ENCODE data around the gene FSIP1. TPM values are rescaled to one million over a fixed set of nuclear protein-coding genes. Genes with fewer than 3 reads are reported as not detected.
A peak's percentile ranks its signal among the peaks of the same experiment; 100 is the strongest.

Gene FSIP1
- polyA plus RNA-seq, 1 experiment = 0.43 TPM

- Histone ChIP-seq H3K4me3 (ENCODE audit: low read depth, low read length) (no peak overlapping the region), H3K27ac (ENCODE audit: low read depth, low read length) (no peak overlapping the region), H3K27me3 (ENCODE audit: control insufficient read depth, insufficient read depth, low read length) (no peaks in the 10 kb centered on the region), H3K9me3 (ENCODE audit: control insufficient read depth, insufficient read depth, low read length) (no peaks in the 10 kb centered on the region)
- ChIA-PET CTCF (interaction anchor here (0.7 to 1.2 kb wide), 4 partner anchors 89 to 252 kb away, joined by 4 to 5 read pairs (median 4); partner anchors contain the start of gene SRP14), POLR2A (no interaction called here)
- no peak for DNase-seq (ENCODE audit: low read depth, low spot score)
- TF ChIP-seq CTCF (IDR thresholded peaks at IDR 0.05; ENCODE audit: low read depth, low read length) = no peak
Observed at GRCh38 chr15:39785841-39786240, 3.2 kb upstream of the FSIP1 start.

GRCh38 chr15:39785139-39785538 is 2.5 kb upstream of the FSIP1 start:
- no peak overlapping the region for H3K27ac ChIP-seq (ENCODE audit: low read depth, low read length)
- no peak overlapping the region for H3K4me3 ChIP-seq (ENCODE audit: low read depth, low read length)
- no peak for TF ChIP-seq CTCF (IDR thresholded peaks at IDR 0.05; ENCODE audit: low read depth, low read length)
- DNase-seq (ENCODE audit: low read depth, low spot score) = no peak
- POLR2A ChIA-PET = no interaction called here
- no peaks in the 10 kb centered on the region for H3K9me3 ChIP-seq (ENCODE audit: control insufficient read depth, insufficient read depth, low read length)
- H3K27me3 ChIP-seq (ENCODE audit: control insufficient read depth, insufficient read depth, low read length) = no peaks in the 10 kb centered on the region
- CTCF ChIA-PET = interaction anchor here (1.0 to 1.2 kb wide), 3 partner anchors 90 to 253 kb away, joined by 4 to 5 read pairs (median 5); partner anchors contain the start of gene SRP14

- peak overlapping the region; percentile 22 for H3K4me3 ChIP-seq (ENCODE audit: low read depth, low read length)
- CTCF ChIA-PET = interaction anchor here (0.8 to 1.2 kb wide), 3 partner anchors 91 to 254 kb away, joined by 3 to 5 read pairs (median 4); partner anchors contain the start of gene SRP14
- H3K27ac ChIP-seq (ENCODE audit: low read depth, low read length) = no peak overlapping the region
- POLR2A ChIA-PET = no interaction called here
- H3K27me3 ChIP-seq (ENCODE audit: control insufficient read depth, insufficient read depth, low read length) = no peaks in the 10 kb centered on the region
- no peak for TF ChIP-seq CTCF (IDR thresholded peaks at IDR 0.05; ENCODE audit: low read depth, low read length)
- DNase-seq (ENCODE audit: low read depth, low spot score) = no peak
- no peaks in the 10 kb centered on the region for H3K9me3 ChIP-seq (ENCODE audit: control insufficient read depth, insufficient read depth, low read length)
Observed at GRCh38 chr15:39784638-39785037, 2.0 kb upstream of the FSIP1 start.

- H3K27me3 ChIP-seq (ENCODE audit: control insufficient read depth, insufficient read depth, low read length) = no peaks in the 10 kb centered on the region
- TF ChIP-seq CTCF (IDR thresholded peaks at IDR 0.05; ENCODE audit: low read depth, low read length) = no peak
- DNase-seq (ENCODE audit: low read depth, low spot score) = no peak
- H3K9me3 ChIP-seq (ENCODE audit: control insufficient read depth, insufficient read depth, low read length) = no peaks in the 10 kb centered on the region
- peak overlapping the region; percentile 40 for H3K27ac ChIP-seq (ENCODE audit: low read depth, low read length)
- ChIA-PET POLR2A (no interaction called here), CTCF (interaction anchor here (0.8 to 0.9 kb wide), 2 partner anchors 91 to 219 kb away, joined by 3 to 4 read pairs; no protein-coding TSS in a partner anchor)
- peak overlapping the region; percentile 93 for H3K4me3 ChIP-seq (ENCODE audit: low read depth, low read length)
Observed at GRCh38 chr15:39784125-39784524, 1.5 kb upstream of the FSIP1 start.

GRCh38 chr15:39783244-39783820 is 691 bp upstream of the FSIP1 start:
- no peak for TF ChIP-seq CTCF (IDR thresholded peaks at IDR 0.05; ENCODE audit: low read depth, low read length)
- no peaks in the 10 kb centered on the region for H3K9me3 ChIP-seq (ENCODE audit: control insufficient read depth, insufficient read depth, low read length)
- POLR2A ChIA-PET = interaction anchor here (1.4 kb wide), 1 partner anchor 151 kb away, joined by 9 read pairs; the partner anchor contains the start of gene EIF2AK4
- DNase-seq (ENCODE audit: low read depth, low spot score) = no peak
- no peak overlapping the region for H3K27ac ChIP-seq (ENCODE audit: low read depth, low read length)
- CTCF ChIA-PET = interaction anchor here (1.9 kb wide), 1 partner anchor 97 kb away, joined by 5 read pairs; no protein-coding TSS in a partner anchor
- H3K27me3 ChIP-seq (ENCODE audit: control insufficient read depth, insufficient read depth, low read length) = no peaks in the 10 kb centered on the region
- H3K4me3 ChIP-seq (ENCODE audit: low read depth, low read length) = peak overlapping the region; percentile 93

Measured in AG04450 (cell line).